Sigmoid colon (tissue), 4 donors: Measurements from ENCODE around the gene SOCS1.

ENCODE experiments used
- CTCF ChIP-seq, 4 experiments: fragments of 450-650 bp in 3 of 4; fragments of 200-600 bp in 1 of 4; IDR thresholded peaks; one replicate each; pipeline ENCODE4 v1.5.1; 2016 to 2019; ENCODE audit warnings: antibody characterized with exemption in 4 of 4, mild to moderate bottlenecking in 3 of 4, moderate library complexity in 2 of 4
- EP300 ChIP-seq, 4 donors: sonication (generic); formaldehyde crosslinking; IDR thresholded peaks; one replicate each; pipeline ENCODE4 v1.6.1; 2017; ENCODE audit warnings: antibody characterized with exemption in 4 of 4
- POLR2A ChIP-seq, 2 donors: fragments of 450-650 bp; IDR thresholded peaks; one replicate each; pipeline ENCODE4 v1.6.1; 2016; ENCODE audit warnings: antibody characterized with exemption in 2 of 2, mild to moderate bottlenecking in 2 of 2, moderate library complexity in 2 of 2
- POLR2AphosphoS5 ChIP-seq, 4 donors: sonication (generic); formaldehyde crosslinking; IDR thresholded peaks; one replicate each; pipeline ENCODE4 v1.6.1; 2017; ENCODE audit warnings: antibody characterized with exemption in 4 of 4

DNA sequence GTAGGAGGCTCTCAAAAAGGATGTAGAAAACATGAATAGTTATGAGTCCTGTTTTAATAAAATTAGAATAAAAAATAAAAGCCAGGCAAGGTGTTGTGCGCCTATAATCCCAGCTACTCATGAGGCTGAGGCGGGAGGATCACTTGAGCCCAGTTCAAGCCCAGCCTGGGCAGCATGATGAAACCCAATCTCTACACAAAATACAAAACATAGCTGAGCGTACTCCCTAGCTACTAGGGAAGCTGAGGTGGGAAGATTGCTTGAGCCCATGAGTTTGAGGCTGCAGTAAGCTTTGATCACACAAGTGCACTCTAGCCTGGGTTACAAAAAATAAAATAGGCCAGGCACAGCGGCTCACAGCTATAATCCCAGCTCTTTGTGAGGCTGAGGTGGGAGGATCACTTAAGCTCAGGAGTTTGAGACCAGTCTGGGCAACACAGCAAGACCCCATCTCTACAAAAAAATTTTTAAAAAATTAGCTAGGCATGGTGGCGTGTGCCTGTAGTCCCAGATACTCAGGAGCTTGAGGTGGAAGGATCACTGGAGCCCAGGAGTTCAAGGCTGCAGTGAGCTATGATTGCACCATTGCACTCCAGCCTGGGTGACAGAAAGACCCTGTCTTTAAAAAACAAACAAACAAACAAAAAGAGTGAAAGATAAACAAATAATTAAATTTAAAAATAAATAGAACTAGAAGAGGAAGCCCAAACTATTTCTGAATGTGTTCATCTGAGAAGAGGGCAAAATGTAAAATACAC, 42.3 kb upstream of the SOCS1 start:
- TF ChIP-seq POLR2A (IDR thresholded peaks at IDR 0.05): no peak
- TF ChIP-seq CTCF (IDR thresholded peaks at IDR 0.05): no peak
- no peak for TF ChIP-seq POLR2AphosphoS5 (IDR thresholded peaks at IDR 0.05)
- TF ChIP-seq EP300 (IDR thresholded peaks at IDR 0.05): no peak
